ENCODE data around the gene TMEM19. TPM values are rescaled to one million over a fixed set of nuclear protein-coding genes. Genes with fewer than 3 reads are reported as not detected.
"Not testable (repeated sequence)": the region's sequence is repeated elsewhere in the genome, so short reads cannot be mapped to it uniquely, and the experiment has no call there.

Gene TMEM19
- total RNA-seq, 1 donor from 2014 or later: 39.7 TPM

DNA sequence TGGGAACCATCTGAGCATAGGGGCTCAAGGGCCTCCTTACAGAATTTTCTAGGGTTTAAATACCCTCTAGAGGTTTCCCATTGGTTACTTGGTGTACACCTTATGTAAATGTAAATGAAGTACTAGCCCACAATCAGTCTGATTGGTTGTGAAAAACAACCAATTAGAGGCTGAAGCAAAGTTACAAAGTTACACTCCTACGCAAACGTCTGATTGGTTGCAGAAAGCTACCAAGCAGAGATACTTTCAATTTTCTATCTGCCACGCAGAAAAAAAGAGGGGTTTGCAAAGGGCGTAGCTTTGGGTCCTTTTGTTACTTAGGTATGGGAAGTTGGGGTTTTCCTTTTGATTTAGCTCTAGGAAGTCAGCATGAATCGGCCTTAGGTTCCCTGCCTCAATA is 1.8 kb upstream of the TMEM19 start:
- Histone ChIP-seq H3K27ac (no peak overlapping the region), H3K4me1 (peaks cover 10% of the 10 kb centered on the region), H3K9me3 (no peaks in the 10 kb centered on the region), H3K27me3 (no peaks in the 10 kb centered on the region), H3K36me3 (no peaks in the 10 kb centered on the region), H3K4me3 (peak overlapping the region; percentile 4)
- intact Hi-C loops (cut with DNase I): no loop called here
- no peak for DNase-seq
- ATAC-seq: no peak
- no peak for TF ChIP-seq CTCF (IDR thresholded peaks at IDR 0.05)

DNA sequence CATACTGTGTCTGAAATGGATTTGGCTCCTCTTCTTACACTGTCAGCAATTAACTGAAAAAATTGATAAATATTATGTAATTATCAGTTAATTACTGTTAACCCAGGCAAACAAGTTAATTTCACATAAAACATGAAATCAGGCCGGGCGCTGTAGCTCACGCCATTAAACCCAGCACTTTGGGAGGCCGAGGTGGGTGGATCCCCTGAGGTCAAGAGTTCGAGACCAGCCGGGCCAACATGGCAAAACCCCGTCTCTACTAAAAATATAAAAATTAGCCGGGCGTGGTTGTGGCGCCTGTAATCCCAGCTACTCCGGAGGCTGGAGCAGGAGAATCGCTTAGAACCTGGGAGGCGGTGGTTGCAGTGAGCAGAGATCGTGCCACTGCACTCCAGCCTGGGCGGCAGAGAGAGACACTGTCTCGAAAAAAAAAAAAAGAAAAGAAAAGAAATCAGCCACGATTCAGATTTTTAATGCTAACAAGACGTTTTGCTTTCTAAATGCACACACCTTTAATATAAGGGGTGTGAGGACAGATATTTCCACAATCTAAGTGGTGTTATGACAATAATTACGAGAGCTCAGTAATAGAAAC is 473 bp upstream of the TMEM19 start:
- H3K36me3 ChIP-seq: no peaks in the 10 kb centered on the region
- H3K27me3 ChIP-seq: no peaks in the 10 kb centered on the region
- TF ChIP-seq CTCF (IDR thresholded peaks at IDR 0.05): no peak
- ATAC-seq: no peak
- no peaks in the 10 kb centered on the region for H3K9me3 ChIP-seq
- no peak for DNase-seq
- H3K4me3 ChIP-seq: peak overlapping the region; percentile 63
- peaks cover 10% of the 10 kb centered on the region for H3K4me1 ChIP-seq
- intact Hi-C loops (cut with DNase I): no loop called here
- peak overlapping the region; percentile 85 for H3K27ac ChIP-seq

DNA sequence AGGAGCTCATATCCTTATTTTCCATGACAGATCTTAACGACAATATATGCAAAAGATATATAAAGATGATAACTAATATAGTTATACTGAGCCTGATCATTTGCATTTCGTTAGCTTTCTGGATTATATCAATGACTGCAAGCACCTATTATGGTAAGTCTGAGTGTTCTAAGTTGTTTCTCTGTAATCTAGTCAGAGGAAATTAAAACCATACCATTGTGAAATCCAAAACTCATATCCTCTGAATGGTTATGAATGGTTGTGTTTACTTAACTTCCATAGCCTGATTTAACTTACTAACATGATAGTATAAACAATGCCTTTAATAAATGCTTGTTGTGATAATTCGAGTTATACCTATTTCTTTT is 760 bp downstream of the TMEM19 start:
- no peak for TF ChIP-seq CTCF (IDR thresholded peaks at IDR 0.05)
- Histone ChIP-seq H3K27ac (peak overlapping the region; percentile 85), H3K9me3 (no peaks in the 10 kb centered on the region), H3K4me1 (peaks cover 10% of the 10 kb centered on the region), H3K4me3 (peak overlapping the region; percentile 63), H3K27me3 (no peaks in the 10 kb centered on the region), H3K36me3 (peaks cover 5% of the 10 kb centered on the region)
- intact Hi-C loops (cut with DNase I): no loop called here
- DNase-seq: no peak
- no peak for ATAC-seq

DNA sequence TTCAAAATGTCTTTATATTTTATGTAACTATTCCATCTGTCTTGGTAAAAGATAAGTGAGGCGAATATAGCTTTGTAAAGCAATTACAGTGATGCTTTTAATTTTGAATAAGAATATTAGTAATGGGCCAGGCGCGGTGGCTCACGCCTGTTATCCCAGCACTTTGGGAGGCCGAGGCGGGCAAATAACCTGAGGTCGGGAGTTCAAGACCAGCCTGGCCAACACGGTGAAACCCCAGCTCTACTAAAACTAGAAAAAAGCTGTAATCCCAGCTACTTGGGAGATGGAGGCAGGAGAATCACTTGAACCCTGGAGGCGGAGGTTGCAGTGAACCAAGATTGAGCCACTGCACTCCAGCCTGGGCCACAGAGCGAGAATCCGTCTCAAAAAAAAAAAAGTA is 1.3 kb downstream of the TMEM19 start:
- H3K27ac ChIP-seq; H3K36me3 ChIP-seq; DNase-seq; H3K9me3 ChIP-seq; H3K27me3 ChIP-seq; intact Hi-C loops (cut with DNase I); ATAC-seq: not testable (repeated sequence)
- peak overlapping the region; percentile 63 for H3K4me3 ChIP-seq
- peaks cover 10% of the 10 kb centered on the region for H3K4me1 ChIP-seq

GRCh38 chr12:71688961-71689570 is 3.2 kb downstream of the TMEM19 start:
- H3K27ac ChIP-seq: no peak overlapping the region
- ATAC-seq (no peak), DNase-seq (no peak)
- TF ChIP-seq CTCF (IDR thresholded peaks at IDR 0.05): no peak
- H3K4me3 ChIP-seq: no peak overlapping the region
- H3K27me3 ChIP-seq: no peaks in the 10 kb centered on the region
- peaks cover 10% of the 10 kb centered on the region for H3K4me1 ChIP-seq
- intact Hi-C loops (cut with DNase I): no loop called here
- H3K36me3 ChIP-seq: peaks cover 5% of the 10 kb centered on the region
- no peaks in the 10 kb centered on the region for H3K9me3 ChIP-seq

GRCh38 chr12:71691504-71692129 is 5.7 kb downstream of the TMEM19 start:
- Histone ChIP-seq H3K4me3 (no peak overlapping the region), H3K9me3 (no peaks in the 10 kb centered on the region), H3K4me1 (peaks cover 10% of the 10 kb centered on the region), H3K27me3 (no peaks in the 10 kb centered on the region), H3K36me3 (peaks cover 9% of the 10 kb centered on the region), H3K27ac (no peak overlapping the region)
- DNase-seq: no peak
- no peak for ATAC-seq
- intact Hi-C loops (cut with DNase I): no loop called here
- TF ChIP-seq CTCF (IDR thresholded peaks at IDR 0.05): no peak
